C4-2B (cell line): ENCODE data around the gene CALML4.

ENCODE experiments used
- ZFX ChIP-seq: fragments of 450-650 bp; IDR thresholded peaks from 2 replicates; pipeline ENCODE4 v1.6.1; 2017
- TF ChIP-seq, protein P1 (sequence below): fragments of 450-650 bp; conservative IDR thresholded peaks from 2 replicates; pipeline ENCODE4 v1.5.1; 2017; ENCODE audit warnings: mild to moderate bottlenecking

DNA sequence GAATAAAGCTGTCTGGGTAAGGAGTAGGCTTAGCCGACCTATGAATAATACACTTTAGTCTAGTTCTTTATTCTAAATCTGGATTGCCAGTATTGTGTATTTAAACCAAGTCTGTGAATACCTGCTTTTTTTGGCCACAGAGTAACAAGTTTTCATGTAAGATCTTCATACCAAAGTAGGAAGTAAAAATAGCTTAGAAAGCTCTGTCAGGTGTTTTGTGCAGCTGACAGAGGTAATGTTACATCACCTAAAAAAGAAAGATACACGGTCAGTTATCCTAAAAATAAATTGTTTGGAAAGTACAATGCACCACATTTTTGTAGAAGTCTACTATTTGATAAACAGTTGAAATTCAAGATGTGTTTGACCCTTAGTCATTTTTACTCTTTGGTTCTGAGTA lies 16.5 kb downstream of the CALML4 start:
- TF ChIP-seq, protein P1, sequence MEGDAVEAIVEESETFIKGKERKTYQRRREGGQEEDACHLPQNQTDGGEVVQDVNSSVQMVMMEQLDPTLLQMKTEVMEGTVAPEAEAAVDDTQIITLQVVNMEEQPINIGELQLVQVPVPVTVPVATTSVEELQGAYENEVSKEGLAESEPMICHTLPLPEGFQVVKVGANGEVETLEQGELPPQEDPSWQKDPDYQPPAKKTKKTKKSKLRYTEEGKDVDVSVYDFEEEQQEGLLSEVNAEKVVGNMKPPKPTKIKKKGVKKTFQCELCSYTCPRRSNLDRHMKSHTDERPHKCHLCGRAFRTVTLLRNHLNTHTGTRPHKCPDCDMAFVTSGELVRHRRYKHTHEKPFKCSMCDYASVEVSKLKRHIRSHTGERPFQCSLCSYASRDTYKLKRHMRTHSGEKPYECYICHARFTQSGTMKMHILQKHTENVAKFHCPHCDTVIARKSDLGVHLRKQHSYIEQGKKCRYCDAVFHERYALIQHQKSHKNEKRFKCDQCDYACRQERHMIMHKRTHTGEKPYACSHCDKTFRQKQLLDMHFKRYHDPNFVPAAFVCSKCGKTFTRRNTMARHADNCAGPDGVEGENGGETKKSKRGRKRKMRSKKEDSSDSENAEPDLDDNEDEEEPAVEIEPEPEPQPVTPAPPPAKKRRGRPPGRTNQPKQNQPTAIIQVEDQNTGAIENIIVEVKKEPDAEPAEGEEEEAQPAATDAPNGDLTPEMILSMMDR, result no peak
- no peak for TF ChIP-seq ZFX
